SU-DHL-6 (cell line): ENCODE measurements around the gene RNF146.

Source experiments
- EZH2phosphoT487 ChIP-seq: fragments of 200-600 bp; sonication (generic), shearing (Covaris generic); conservative IDR thresholded peaks from 2 replicates; pipeline ENCODE4 v1.6.1; 2018; ENCODE audit warnings: mild to moderate bottlenecking, antibody characterized with exemption, low read length, moderate library complexity, mixed read lengths
- TF ChIP-seq, protein P1 (sequence below): fragments of 200-600 bp; sonication (generic); IDR thresholded peaks from one replicate; pipeline ENCODE4 v1.5.1; 2017; ENCODE audit warnings: antibody characterized with exemption, mild to moderate bottlenecking, low read length, moderate library complexity; ENCODE audit not compliant: insufficient read depth, poor library complexity, severe bottlenecking

DNA sequence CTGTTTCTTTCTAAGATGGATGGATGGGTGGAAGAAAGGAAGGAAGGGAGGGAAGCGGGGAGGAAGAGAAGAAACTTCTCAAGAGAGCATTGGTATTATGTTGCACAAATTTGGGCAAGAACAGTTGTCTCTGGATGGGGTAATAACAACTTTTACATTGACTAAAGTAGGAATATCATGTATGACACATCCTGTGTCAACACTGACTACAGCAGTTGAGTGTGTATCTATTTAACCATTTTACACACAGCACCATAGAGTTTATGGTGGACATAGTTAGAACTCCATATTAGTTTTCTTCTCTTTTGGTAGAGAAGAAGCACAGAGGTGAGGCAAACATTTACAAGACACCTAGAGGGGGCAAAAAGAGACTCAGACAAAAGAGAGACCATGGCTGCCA, 44.2 kb upstream of the RNF146 start:
- TF ChIP-seq, protein P1, sequence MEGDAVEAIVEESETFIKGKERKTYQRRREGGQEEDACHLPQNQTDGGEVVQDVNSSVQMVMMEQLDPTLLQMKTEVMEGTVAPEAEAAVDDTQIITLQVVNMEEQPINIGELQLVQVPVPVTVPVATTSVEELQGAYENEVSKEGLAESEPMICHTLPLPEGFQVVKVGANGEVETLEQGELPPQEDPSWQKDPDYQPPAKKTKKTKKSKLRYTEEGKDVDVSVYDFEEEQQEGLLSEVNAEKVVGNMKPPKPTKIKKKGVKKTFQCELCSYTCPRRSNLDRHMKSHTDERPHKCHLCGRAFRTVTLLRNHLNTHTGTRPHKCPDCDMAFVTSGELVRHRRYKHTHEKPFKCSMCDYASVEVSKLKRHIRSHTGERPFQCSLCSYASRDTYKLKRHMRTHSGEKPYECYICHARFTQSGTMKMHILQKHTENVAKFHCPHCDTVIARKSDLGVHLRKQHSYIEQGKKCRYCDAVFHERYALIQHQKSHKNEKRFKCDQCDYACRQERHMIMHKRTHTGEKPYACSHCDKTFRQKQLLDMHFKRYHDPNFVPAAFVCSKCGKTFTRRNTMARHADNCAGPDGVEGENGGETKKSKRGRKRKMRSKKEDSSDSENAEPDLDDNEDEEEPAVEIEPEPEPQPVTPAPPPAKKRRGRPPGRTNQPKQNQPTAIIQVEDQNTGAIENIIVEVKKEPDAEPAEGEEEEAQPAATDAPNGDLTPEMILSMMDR = no peak
- no peak for TF ChIP-seq EZH2phosphoT487
